Measurements from ENCODE around the gene GALNT15.

The GALNT15 gene

DNA sequence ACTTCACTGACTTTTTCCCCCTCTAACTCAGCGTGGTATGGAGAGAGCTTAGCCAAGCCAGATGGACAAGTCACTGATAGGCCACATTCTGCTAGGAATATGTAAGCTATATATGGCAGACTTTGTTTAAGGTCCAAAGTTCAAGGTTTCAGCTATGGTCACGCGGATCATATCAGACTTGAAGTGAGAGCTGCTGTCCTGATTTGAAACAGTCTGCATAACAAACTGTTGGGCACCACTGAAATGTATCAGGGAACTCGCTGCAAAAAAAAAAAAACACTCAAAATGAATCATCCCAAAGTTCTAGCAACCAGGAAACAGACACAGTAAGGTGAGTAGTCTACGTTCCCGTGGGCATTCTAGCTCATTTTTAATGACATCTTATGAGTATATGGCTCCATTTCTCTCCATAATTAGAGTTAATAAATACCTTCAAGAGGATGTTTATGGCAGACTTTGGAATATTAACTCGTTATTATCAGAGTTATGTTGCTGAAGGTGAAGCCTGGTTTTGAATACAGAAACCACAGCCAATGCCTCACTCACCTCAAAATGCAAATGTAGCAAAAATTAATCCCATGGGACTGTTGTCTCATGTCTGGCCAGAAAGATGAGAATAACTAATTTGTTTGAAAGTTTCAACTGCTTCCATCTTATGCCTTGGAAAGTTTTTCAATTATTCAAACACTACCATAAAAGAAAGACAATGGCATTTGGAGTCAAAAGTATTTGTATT is 77.9 kb downstream of the GALNT15 start:
- no peak for TF ChIP-seq RAD21 (IDR thresholded peaks at IDR 0.05; ENCODE audit: low read depth)

- peak; percentile 50; the same call in 1 of the 2 replicates for TF ChIP-seq USF1 (IDR thresholded peaks at IDR 0.05)
- TF ChIP-seq TAF1 (IDR thresholded peaks at IDR 0.05; ENCODE audit: low read depth): no peak
Observed at GRCh38 chr3:16252988-16253387, 78.5 kb downstream of the GALNT15 start.

GRCh38 chr3:16253601-16254000 is 79.1 kb downstream of the GALNT15 start:
- TF ChIP-seq TAF1 (IDR thresholded peaks at IDR 0.05; ENCODE audit: low read depth) (no peak), RAD21 (IDR thresholded peaks at IDR 0.05; ENCODE audit: low read depth) (no peak), CEBPB (IDR thresholded peaks at IDR 0.05) (no peak), FOXM1 (IDR thresholded peaks at IDR 0.05; ENCODE audit: borderline replicate concordance, low read depth) (no peak), USF1 (IDR thresholded peaks at IDR 0.05) (no peak), CREB1 (IDR thresholded peaks at IDR 0.05; ENCODE audit: low read depth) (no peak), NFIC (IDR thresholded peaks at IDR 0.05) (no peak), MAX (IDR thresholded peaks at IDR 0.05) (no peak), TEAD4 (IDR thresholded peaks at IDR 0.05) (no peak), ZBTB7A (IDR thresholded peaks at IDR 0.05; ENCODE audit: low read depth) (no peak), YY1 (IDR thresholded peaks at IDR 0.05; ENCODE audit: low read depth) (no peak), REST (IDR thresholded peaks at IDR 0.05; ENCODE audit: low read depth) (no peak), EP300 (IDR thresholded peaks at IDR 0.05; ENCODE audit: borderline replicate concordance) (no peak), EGR1 (IDR thresholded peaks at IDR 0.05) (no peak), TCF12 (IDR thresholded peaks at IDR 0.05; ENCODE audit: low read depth) (no peak)

DNA sequence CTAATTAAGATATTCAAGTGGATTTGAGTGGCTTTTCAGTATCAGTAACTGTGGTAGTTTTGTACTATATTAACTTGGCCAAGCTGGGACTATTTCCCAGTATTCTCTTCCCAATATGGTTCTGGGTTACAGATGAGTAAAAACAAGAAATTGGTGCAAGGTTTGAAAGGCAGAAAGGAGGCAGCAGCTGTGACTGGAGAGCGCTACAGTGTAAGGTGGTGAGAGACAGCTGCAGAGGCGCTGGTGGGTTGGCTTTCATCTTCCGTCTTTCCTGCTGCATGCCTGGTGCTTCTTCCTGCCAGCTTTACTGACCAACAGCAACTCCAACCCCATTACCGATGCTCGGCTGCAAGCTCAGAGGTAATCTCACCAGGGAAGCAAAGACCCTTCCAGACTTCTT is 80.4 kb downstream of the GALNT15 start:
- TF ChIP-seq EGR1 (IDR thresholded peaks at IDR 0.05): no peak
- no peak for TF ChIP-seq REST (IDR thresholded peaks at IDR 0.05; ENCODE audit: low read depth)
- no peak for TF ChIP-seq YY1 (IDR thresholded peaks at IDR 0.05; ENCODE audit: low read depth)
- TF ChIP-seq TCF12 (IDR thresholded peaks at IDR 0.05; ENCODE audit: low read depth): no peak
- TF ChIP-seq ZBTB7A (IDR thresholded peaks at IDR 0.05; ENCODE audit: low read depth): no peak
- no peak for TF ChIP-seq CREB1 (IDR thresholded peaks at IDR 0.05; ENCODE audit: low read depth)
- no peak for TF ChIP-seq RAD21 (IDR thresholded peaks at IDR 0.05; ENCODE audit: low read depth)
- no peak for TF ChIP-seq CEBPB (IDR thresholded peaks at IDR 0.05)
- TF ChIP-seq USF1 (IDR thresholded peaks at IDR 0.05): no peak
- TF ChIP-seq EP300 (IDR thresholded peaks at IDR 0.05; ENCODE audit: borderline replicate concordance): no peak
- TF ChIP-seq FOXM1 (IDR thresholded peaks at IDR 0.05; ENCODE audit: borderline replicate concordance, low read depth): no peak
- TF ChIP-seq TAF1 (IDR thresholded peaks at IDR 0.05; ENCODE audit: low read depth): no peak
- TF ChIP-seq NFIC (IDR thresholded peaks at IDR 0.05): no peak
- no peak for TF ChIP-seq TEAD4 (IDR thresholded peaks at IDR 0.05)
- no peak for TF ChIP-seq MAX (IDR thresholded peaks at IDR 0.05)

DNA sequence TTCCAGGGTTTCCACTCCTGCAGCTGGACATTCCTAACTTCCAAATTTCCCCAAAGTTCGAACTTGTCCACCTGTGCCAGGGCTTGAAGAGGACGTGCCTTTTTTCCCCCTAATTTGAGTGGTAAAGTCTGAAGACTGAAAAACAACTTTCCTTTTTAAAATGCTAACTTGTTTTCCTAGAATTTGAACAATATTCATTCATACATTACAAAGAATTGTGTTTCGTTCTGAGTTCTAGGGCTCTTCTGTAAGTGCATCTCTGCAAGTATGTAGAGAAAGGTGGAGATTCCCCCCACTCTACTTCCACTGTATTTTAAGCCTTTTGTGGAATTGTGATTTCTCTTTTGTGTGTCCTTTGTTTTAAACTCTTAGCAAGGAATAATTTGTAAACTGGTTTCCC is 80.8 kb downstream of the GALNT15 start:
- TF ChIP-seq USF1 (IDR thresholded peaks at IDR 0.05) (no peak), REST (IDR thresholded peaks at IDR 0.05; ENCODE audit: low read depth) (no peak), MAX (IDR thresholded peaks at IDR 0.05) (no peak), EGR1 (IDR thresholded peaks at IDR 0.05) (no peak), YY1 (IDR thresholded peaks at IDR 0.05; ENCODE audit: low read depth) (no peak), ZBTB7A (IDR thresholded peaks at IDR 0.05; ENCODE audit: low read depth) (no peak), CEBPB (IDR thresholded peaks at IDR 0.05) (no peak), FOXM1 (IDR thresholded peaks at IDR 0.05; ENCODE audit: borderline replicate concordance, low read depth) (no peak), RAD21 (IDR thresholded peaks at IDR 0.05; ENCODE audit: low read depth) (no peak), EP300 (IDR thresholded peaks at IDR 0.05; ENCODE audit: borderline replicate concordance) (no peak)

Measured in Ishikawa (cell line).